ENCODE data around the gene HERC5.

Gene HERC5

GRCh38 chr4:88448889-88449288, 8.0 kb upstream of the HERC5 start:
- DNase-seq: no peak

- DNase-seq: no peak
These were observed 7.6 kb upstream of the HERC5 start for GRCh38 chr4:88449290-88449689.

- DNase-seq: no peak
These were observed 5.7 kb upstream of the HERC5 start for GRCh38 chr4:88451205-88451604.

- no peak for DNase-seq
These were observed 4.0 kb upstream of the HERC5 start for GRCh38 chr4:88452912-88453311.

- DNase-seq: peak in 1 of 2 donors; percentile 1
These were observed 586 bp downstream of the HERC5 start for GRCh38 chr4:88457307-88458103.

GRCh38 chr4:88458104-88458740, 1.3 kb downstream of the HERC5 start:
- DNase-seq: no peak

GRCh38 chr4:88465653-88466192, 8.8 kb downstream of the HERC5 start:
- no peak for DNase-seq

GRCh38 chr4:88467392-88467791, 10.5 kb downstream of the HERC5 start:
- no peak for DNase-seq

- no peak for DNase-seq
These were observed 20.4 kb downstream of the HERC5 start for GRCh38 chr4:88477229-88477860.

GRCh38 chr4:88478247-88478646, 21.3 kb downstream of the HERC5 start:
- no peak for DNase-seq

GRCh38 chr4:88481537-88481936, 24.6 kb downstream of the HERC5 start:
- no peak for DNase-seq

- DNase-seq: no peak
These were observed 32.3 kb downstream of the HERC5 start for GRCh38 chr4:88489100-88489761.

GRCh38 chr4:88497859-88498409, 41.0 kb downstream of the HERC5 start:
- no peak for DNase-seq

- DNase-seq: no peak
These were observed 46.4 kb downstream of the HERC5 start for GRCh38 chr4:88503344-88503743.

- DNase-seq: no peak
These were observed 54.3 kb downstream of the HERC5 start for GRCh38 chr4:88511236-88511635.

- no peak for DNase-seq
These were observed 57.9 kb downstream of the HERC5 start for GRCh38 chr4:88514557-88515511.

GRCh38 chr4:88516746-88517145, 59.8 kb downstream of the HERC5 start:
- no peak for DNase-seq

- DNase-seq: no peak
These were observed 60.9 kb downstream of the HERC5 start for GRCh38 chr4:88517825-88518224.

- no peak for DNase-seq
These were observed 62.0 kb downstream of the HERC5 start for GRCh38 chr4:88518911-88519310.

- peak in 1 of 2 donors; percentile 4 for DNase-seq
These were observed 65.9 kb downstream of the HERC5 start for GRCh38 chr4:88522702-88523324.
